ENCODE results near the gene DZIP1.

Gene DZIP1

GRCh38 chr13:95605448-95606125 lies 38.9 kb downstream of the DZIP1 start:
- no peak for ATAC-seq
- TF ChIP-seq CSDC2 (CRISPR knock-in tag; IDR thresholded peaks at IDR 0.05): no peak
- TF ChIP-seq ZC3H10 (CRISPR knock-in tag; IDR thresholded peaks at IDR 0.05): no peak
- no peak for TF ChIP-seq RARB (CRISPR knock-in tag; IDR thresholded peaks at IDR 0.05)
- no peak for TF ChIP-seq TCF4 (CRISPR knock-in tag; IDR thresholded peaks at IDR 0.05; ENCODE audit: borderline replicate concordance)
- TF ChIP-seq ZNF70 (CRISPR knock-in tag; IDR thresholded peaks at IDR 0.05): no peak
- no peak for TF ChIP-seq ZNF8 (CRISPR knock-in tag; IDR thresholded peaks at IDR 0.05)
- TF ChIP-seq BACH2 (CRISPR knock-in tag; IDR thresholded peaks at IDR 0.05; ENCODE audit: borderline replicate concordance): no peak
- TF ChIP-seq ESRRG (CRISPR knock-in tag; IDR thresholded peaks at IDR 0.05): no peak

DNA sequence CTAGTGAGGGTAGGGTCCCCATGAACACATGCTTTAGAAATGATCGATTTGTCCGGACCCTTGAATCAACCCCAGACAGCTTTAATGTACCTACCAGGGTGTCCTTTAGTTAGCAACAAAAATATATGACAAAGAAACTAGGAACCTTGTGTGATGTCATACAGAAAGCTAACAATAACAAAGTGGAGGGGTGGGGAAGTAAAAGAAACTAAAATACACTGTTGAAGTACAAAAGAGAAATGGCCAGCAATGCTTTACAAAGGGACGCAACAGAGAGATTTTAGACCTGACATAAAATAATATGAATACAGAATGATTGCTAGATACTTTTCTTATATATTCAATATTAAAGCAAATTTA lies 40.0 kb downstream of the DZIP1 start:
- no peak for TF ChIP-seq PPARA (CRISPR knock-in tag; IDR thresholded peaks at IDR 0.05; ENCODE audit: borderline replicate concordance)
- no peak for ATAC-seq

DNA sequence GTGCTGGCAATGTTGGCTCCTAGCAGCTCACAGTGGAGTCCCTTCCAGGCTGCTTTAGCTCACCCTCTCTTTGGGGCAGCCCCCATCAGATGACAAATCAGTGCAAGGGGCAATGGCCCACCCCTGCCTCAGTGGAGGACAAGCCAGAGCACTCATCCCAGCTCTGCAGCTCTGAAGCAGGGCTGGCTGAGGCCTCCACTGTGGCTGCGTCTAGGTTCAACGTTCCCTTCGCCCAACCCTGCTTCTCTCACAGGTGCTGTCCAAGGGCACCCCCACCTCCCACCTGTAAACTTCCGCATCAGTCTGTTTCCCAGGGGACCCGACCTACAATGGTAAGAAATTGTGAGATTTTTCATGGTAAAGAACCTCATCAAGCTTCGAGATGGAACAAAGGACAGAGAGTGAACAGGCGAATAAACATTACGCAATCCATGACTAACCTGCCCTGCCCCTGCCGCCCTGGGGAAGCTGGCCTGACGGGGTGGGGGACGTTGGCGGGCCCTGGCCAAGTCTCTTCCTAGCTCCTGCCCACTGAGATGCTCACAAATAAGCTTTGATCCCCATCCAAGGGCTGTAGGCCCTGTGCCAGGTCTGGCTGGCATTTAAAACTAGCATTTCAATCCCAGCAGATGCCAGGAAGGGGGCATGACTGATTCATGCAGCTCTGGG lies 40.5 kb downstream of the DZIP1 start:
- TF ChIP-seq ZNF565 (CRISPR knock-in tag; conservative IDR thresholded peaks at IDR 0.05; ENCODE audit: low read depth) (no peak), ZFP30 (CRISPR knock-in tag; IDR thresholded peaks at IDR 0.05) (no peak), ISL1 (CRISPR knock-in tag; IDR thresholded peaks at IDR 0.05) (peak; percentile 16; the same call in 1 of the 2 replicates)

GRCh38 chr13:95601906-95602305 lies 42.6 kb downstream of the DZIP1 start:
- ATAC-seq: no peak
- TF ChIP-seq RARB (CRISPR knock-in tag; IDR thresholded peaks at IDR 0.05) (no peak), SNAI2 (CRISPR knock-in tag; IDR thresholded peaks at IDR 0.05) (no peak), PPARA (CRISPR knock-in tag; IDR thresholded peaks at IDR 0.05; ENCODE audit: borderline replicate concordance) (no peak), BACH2 (CRISPR knock-in tag; IDR thresholded peaks at IDR 0.05; ENCODE audit: borderline replicate concordance) (no peak), ZNF8 (CRISPR knock-in tag; IDR thresholded peaks at IDR 0.05) (no peak), TCF4 (CRISPR knock-in tag; IDR thresholded peaks at IDR 0.05; ENCODE audit: borderline replicate concordance) (no peak), CSDC2 (CRISPR knock-in tag; IDR thresholded peaks at IDR 0.05) (no peak), TOX (CRISPR knock-in tag; IDR thresholded peaks at IDR 0.05; ENCODE audit: borderline replicate concordance) (no peak), TSHZ2 (CRISPR knock-in tag; IDR thresholded peaks at IDR 0.05) (no peak)
- TF ChIP-seq, protein P1, sequence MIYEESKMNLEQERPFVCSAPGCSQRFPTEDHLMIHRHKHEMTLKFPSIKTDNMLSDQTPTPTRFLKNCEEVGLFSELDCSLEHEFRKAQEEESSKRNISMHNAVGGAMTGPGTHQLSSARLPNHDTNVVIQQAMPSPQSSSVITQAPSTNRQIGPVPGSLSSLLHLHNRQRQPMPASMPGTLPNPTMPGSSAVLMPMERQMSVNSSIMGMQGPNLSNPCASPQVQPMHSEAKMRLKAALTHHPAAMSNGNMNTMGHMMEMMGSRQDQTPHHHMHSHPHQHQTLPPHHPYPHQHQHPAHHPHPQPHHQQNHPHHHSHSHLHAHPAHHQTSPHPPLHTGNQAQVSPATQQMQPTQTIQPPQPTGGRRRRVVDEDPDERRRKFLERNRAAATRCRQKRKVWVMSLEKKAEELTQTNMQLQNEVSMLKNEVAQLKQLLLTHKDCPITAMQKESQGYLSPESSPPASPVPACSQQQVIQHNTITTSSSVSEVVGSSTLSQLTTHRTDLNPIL (CRISPR knock-in tag; IDR thresholded peaks at IDR 0.05; ENCODE audit: low read depth): no peak
- TF ChIP-seq, protein P2, sequence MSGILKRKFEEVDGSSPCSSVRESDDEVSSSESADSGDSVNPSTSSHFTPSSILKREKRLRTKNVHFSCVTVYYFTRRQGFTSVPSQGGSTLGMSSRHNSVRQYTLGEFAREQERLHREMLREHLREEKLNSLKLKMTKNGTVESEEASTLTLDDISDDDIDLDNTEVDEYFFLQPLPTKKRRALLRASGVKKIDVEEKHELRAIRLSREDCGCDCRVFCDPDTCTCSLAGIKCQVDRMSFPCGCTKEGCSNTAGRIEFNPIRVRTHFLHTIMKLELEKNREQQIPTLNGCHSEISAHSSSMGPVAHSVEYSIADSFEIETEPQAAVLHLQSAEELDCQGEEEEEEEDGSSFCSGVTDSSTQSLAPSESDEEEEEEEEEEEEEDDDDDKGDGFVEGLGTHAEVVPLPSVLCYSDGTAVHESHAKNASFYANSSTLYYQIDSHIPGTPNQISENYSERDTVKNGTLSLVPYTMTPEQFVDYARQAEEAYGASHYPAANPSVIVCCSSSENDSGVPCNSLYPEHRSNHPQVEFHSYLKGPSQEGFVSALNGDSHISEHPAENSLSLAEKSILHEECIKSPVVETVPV (CRISPR knock-in tag; IDR thresholded peaks at IDR 0.05): no peak
- TF ChIP-seq, protein P3, sequence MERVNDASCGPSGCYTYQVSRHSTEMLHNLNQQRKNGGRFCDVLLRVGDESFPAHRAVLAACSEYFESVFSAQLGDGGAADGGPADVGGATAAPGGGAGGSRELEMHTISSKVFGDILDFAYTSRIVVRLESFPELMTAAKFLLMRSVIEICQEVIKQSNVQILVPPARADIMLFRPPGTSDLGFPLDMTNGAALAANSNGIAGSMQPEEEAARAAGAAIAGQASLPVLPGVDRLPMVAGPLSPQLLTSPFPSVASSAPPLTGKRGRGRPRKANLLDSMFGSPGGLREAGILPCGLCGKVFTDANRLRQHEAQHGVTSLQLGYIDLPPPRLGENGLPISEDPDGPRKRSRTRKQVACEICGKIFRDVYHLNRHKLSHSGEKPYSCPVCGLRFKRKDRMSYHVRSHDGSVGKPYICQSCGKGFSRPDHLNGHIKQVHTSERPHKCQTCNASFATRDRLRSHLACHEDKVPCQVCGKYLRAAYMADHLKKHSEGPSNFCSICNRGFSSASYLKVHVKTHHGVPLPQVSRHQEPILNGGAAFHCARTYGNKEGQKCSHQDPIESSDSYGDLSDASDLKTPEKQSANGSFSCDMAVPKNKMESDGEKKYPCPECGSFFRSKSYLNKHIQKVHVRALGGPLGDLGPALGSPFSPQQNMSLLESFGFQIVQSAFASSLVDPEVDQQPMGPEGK (CRISPR knock-in tag; IDR thresholded peaks at IDR 0.05; ENCODE audit: borderline replicate concordance): no peak

More for the DNA sequence above, 40.5 kb downstream of the DZIP1 start:
- no peak for ATAC-seq

DNA sequence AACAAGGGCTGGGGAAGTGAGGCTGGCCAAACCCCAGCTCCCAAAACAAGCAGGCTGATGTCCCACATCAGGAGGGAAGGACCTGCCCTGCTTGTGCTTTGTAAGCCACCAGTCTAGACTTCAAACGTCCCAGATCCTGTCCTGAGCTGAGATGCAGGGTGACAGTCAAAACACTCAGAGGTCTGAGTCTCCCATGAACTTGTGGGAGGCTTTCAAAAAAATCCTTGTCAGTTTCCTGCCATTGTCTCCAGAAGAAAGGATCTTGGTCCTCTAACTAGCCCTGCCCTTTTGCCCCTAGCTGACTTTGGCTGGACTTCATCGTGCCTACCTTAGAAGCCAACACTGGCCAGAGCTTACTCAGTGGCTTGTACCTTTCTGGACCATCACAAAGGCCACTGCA lies 43.3 kb downstream of the DZIP1 start:
- no peak for ATAC-seq
- TF ChIP-seq ZFP30 (CRISPR knock-in tag; IDR thresholded peaks at IDR 0.05) (no peak), OSR1 (CRISPR knock-in tag; IDR thresholded peaks at IDR 0.05) (no peak), PPARA (CRISPR knock-in tag; IDR thresholded peaks at IDR 0.05; ENCODE audit: borderline replicate concordance) (no peak), ZNF70 (CRISPR knock-in tag; IDR thresholded peaks at IDR 0.05) (no peak), ARNTL (CRISPR knock-in tag; IDR thresholded peaks at IDR 0.05; ENCODE audit: borderline replicate concordance, low read depth) (no peak), ZNF8 (CRISPR knock-in tag; IDR thresholded peaks at IDR 0.05) (no peak), BACH2 (CRISPR knock-in tag; IDR thresholded peaks at IDR 0.05; ENCODE audit: borderline replicate concordance) (no peak), ZC3H10 (CRISPR knock-in tag; IDR thresholded peaks at IDR 0.05) (no peak), ESRRG (CRISPR knock-in tag; IDR thresholded peaks at IDR 0.05) (no peak)
- TF ChIP-seq, protein P3 (CRISPR knock-in tag; IDR thresholded peaks at IDR 0.05; ENCODE audit: borderline replicate concordance): no peak
- TF ChIP-seq, protein P1 (CRISPR knock-in tag; IDR thresholded peaks at IDR 0.05; ENCODE audit: low read depth): no peak
